GM12874 (cell line): ENCODE measurements around the gene CFAP74.

Source experiments
- TF ChIP-seq, protein P1 (sequence below): IDR thresholded peaks from 2 replicates; pipeline ENCODE4 v1.5.1; 2011; ENCODE audit warnings: low read depth, mild to moderate bottlenecking, control low read depth, low read length, moderate library complexity; ENCODE audit not compliant: insufficient read depth

CFAP74 gene

DNA sequence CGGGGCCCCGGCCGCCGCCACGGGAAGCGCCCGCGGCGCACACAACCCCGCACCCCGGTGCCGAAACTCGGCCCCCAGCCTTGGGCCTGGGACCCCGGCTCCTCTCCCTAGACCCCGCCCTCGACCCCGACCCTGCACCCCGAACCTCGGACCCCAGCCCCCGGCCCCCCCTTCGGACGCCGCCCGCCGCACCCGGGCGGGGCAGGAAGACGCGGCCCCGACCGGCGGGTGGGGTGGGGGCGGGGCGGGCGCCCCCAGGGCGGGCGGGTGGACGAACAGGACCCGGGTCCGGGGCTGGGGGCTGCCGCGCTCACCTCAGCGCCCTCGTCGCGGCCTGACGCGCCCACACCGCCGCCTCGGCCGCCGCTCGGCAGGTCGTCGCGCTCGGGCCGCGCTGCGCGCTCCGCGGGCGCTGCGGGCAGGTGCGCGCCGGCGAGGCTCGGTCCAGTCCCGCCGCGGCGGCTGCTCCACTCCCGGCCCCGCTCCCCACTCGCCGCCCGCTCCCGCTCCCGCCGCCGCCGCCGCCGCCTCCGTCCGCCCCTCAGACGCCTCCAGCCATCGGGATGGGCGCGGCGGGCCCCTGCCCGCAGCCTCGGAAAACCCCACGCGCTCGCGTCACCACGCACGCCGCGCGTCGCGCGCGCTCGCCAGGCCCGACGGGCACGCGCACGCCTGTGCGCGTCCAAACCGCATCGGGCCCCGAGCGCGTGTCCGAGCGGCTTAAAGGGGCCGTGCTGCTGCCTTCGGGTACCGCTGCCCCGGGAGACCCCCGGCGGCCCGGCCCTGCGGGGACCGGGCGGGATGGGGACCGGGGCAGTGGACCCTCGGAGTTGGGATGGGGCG, 112.9 kb downstream of the CFAP74 start, which contains the start of gene GNB1:
GNB1 (minus strand) TSS at position 582 of the 843 bp plus-strand sequence. CDS start 65,634 bp downstream, outside the sequence.
- TF ChIP-seq, protein P1, sequence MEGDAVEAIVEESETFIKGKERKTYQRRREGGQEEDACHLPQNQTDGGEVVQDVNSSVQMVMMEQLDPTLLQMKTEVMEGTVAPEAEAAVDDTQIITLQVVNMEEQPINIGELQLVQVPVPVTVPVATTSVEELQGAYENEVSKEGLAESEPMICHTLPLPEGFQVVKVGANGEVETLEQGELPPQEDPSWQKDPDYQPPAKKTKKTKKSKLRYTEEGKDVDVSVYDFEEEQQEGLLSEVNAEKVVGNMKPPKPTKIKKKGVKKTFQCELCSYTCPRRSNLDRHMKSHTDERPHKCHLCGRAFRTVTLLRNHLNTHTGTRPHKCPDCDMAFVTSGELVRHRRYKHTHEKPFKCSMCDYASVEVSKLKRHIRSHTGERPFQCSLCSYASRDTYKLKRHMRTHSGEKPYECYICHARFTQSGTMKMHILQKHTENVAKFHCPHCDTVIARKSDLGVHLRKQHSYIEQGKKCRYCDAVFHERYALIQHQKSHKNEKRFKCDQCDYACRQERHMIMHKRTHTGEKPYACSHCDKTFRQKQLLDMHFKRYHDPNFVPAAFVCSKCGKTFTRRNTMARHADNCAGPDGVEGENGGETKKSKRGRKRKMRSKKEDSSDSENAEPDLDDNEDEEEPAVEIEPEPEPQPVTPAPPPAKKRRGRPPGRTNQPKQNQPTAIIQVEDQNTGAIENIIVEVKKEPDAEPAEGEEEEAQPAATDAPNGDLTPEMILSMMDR: no peak

DNA sequence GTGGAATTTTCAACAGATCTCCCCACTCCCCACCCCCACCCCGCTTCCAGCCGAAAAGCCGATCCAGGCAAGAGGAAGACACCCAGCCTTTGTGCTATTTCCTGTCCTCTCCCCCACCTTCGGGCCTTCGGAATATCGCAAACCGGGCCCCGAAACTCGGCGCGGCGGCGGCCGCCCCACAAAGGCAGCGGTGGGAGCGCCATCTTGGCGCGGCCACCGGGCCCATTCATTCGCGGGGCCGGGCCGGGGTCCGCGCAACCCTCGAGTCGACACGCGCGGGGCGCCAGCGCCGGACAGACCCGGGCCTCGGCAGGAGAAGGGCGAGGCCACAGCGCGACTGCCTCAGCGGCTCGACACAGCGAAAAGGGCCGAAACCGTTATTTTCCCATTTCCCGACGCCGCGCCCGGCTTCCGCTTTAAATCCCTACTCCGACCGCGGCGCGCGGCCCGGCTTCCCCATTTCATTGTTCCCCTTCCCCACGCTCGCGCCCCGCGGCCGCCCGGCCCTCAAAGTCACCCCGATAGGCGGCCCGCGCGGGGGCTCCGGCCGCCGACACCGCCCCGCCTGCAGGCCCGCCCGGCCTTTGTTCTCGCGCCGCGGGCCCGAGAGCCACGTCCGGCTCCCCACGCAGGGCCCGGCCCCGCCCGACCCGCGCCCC, 113.6 kb downstream of the CFAP74 start:
- TF ChIP-seq, protein P1: no peak

DNA sequence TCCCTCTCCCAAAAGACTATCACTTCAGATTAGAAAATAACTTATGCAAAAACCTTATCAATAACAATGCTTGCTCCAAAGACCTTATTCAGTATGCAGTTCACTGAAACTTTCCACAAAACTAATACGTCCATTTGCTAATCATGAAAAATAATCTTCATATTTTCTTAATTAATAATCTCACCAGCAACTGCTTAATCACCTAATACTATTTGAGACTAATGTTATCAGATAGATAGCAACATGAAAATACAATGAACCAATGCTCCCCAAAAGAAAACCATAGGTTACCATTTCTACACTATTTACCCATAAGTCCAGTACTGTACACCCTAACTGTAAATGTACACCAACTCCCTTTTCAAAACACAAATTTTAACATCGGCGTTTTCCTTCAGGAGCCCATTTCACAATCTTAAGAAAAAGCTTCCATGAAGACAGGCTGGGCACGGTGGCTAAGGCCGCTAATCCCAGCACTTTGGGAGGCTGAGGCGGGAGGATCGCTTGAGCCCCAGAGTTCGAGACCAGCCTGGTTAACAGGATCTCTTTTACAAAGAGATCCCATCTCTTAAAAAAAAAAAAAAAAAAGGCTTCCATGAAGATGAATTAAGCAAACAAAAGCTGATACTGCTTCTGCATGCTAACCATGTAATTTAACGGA, 114.4 kb downstream of the CFAP74 start:
- TF ChIP-seq, protein P1: no peak

DNA sequence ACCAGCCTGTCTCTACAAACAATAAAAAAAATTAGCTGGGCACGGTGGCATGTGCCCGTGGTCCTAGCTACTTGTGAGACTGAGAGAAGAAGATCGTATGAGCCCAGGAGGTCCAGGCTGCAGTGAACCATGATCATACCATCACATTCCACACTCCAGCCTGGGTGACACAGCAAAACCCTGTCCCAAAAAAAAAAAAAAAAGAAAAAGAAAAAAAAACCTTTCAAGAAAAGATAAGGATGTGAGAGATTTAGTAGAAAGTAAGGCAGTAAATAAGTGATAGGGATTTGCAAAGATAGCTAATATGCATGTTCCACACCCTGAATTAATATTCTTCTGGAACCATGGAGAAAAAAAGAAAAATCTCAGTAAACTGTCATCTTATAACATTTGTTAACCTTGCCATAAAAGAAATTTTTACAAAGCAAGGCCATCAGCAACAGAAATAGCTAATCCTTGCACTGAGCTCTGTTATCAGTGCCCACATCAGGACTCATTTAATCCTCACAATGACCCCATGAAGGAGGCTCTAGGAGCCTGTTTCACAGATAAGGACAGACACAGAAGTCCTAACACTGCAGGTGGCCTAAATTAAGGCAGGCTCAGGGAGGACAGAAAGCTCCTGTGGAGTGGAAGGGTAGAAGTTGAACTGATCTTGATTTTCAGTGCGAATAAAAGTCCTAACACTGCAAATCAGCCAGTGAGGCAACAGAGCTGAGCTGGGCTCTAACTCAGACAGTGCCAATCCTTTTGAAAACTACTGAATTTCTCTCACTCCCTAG, 120.3 kb downstream of the CFAP74 start:
- TF ChIP-seq, protein P1: no peak

DNA sequence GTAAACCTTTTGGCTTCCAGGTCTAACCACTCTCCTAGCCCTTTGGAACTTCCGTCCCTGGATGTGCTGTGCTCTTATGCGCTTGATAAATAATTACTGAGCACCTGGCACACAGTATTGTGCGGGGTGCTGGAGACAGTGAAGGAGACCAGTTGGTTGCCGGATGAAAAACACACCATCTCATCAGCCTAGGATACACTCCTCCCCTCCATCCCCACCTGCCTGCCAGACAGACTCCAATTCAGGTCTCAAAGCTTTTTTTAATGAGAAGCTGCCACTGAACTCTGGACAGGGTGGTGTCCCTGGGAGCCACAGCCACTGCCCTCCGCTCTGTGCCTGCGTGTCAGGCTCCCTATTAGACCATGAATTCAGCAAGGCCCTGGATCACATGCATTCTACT, 121.9 kb downstream of the CFAP74 start:
- TF ChIP-seq, protein P1: no peak

DNA sequence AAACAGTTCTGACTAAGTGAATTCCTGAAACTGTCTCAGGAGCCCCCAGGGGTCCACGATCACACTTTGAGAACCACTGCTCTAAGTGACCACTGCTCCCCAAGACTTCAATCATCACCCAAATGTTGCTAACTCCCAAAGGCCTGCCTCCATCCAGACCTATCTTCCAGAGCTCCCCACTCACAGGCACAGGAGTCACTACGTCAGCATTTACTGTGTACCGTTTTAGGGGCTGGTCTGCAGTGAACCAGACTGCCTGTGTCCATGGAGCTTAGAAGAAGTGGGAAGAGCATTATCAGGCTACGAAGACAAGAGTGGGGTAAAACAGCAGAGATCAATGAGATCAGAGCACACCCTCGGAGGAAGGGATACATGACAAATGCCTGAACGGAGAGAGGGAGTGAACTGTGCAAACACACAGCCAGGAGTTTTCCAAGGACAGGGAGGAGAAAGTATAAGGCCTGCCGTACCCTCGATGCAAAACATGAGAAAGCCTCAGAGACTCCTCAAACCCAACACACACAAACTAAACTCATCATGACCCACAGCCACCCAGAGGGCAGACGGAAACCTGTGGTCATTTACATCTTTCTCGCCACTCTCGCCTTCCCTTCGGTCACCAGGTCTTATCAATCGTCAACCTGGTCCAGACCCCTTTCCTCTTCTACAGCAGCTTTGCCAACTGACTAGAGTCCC, 122.8 kb downstream of the CFAP74 start:
- TF ChIP-seq, protein P1: no peak
